Left lung (tissue), 10 donors: Measurements from ENCODE around the gene RSBN1L. TPM values are rescaled to one million over a fixed set of nuclear protein-coding genes. Genes with fewer than 3 reads are reported as not detected.
A peak's percentile ranks its signal among the peaks of the same experiment; 100 is the strongest.

Experiments used
- ATAC-seq: fragments of 200-7000 bp; cut with Tn5 transposase; one replicate; pipeline ENCODE4 v1.9.1; 2020; ENCODE audit warnings: moderate library complexity
- DNase-seq, 4 donors: peaks; one replicate each; pipeline ENCODE4 v3.0.0-alpha.2; 2013 to 2020
- H3K27ac ChIP-seq, 2 donors: fragments of 200-600 bp; sonication (generic) in 1 of 2; one replicate each; pipeline versions ENCODE4 v1.5.0 to v1.8.0; 2020 to 2021
- H3K27me3 ChIP-seq, 2 donors: fragments of 200-600 bp; sonication (generic) in 1 of 2; one replicate each; pipeline versions ENCODE4 v1.5.0 to v1.8.0; 2020 to 2021
- H3K36me3 ChIP-seq, 2 donors: fragments of 200-600 bp; sonication (generic) in 1 of 2; one replicate each; pipeline versions ENCODE4 v1.5.0 to v1.8.0; 2020 to 2021
- H3K4me1 ChIP-seq, 2 donors: fragments of 200-600 bp; one replicate each; pipeline ENCODE4 v1.8.0; 2021
- H3K4me3 ChIP-seq, 2 donors: fragments of 200-600 bp; sonication (generic) in 1 of 2; one replicate each; pipeline versions ENCODE4 v1.5.0 to v1.8.0; 2020 to 2021; ENCODE audit warnings: mild to moderate bottlenecking in 1 of 2
- H3K9me3 ChIP-seq, 2 donors: fragments of 200-600 bp; sonication (generic) in 1 of 2; one replicate each; pipeline versions ENCODE4 v1.5.0 to v1.8.0; 2020 to 2021
- CTCF ChIP-seq, 2 donors: fragments of 200-600 bp; sonication (generic) in 1 of 2; IDR thresholded peaks; one replicate each; pipeline versions ENCODE4 v1.5.0 to v1.8.0; 2021; ENCODE audit warnings: antibody characterized with exemption in 2 of 2
- intact Hi-C, 2 donors: fragments of 100-400 bp; cut with DNase I; formaldehyde crosslinking; loops; one replicate each; pipeline versions ENCODE4 v1.11.2 to v1.14.2; 2022
- polyA plus RNA-seq, 6 donors: library from polyadenylated mRNA; unstranded; fragments of 120-200 nt; gene quantifications; one replicate each; pipeline ENCODE4 v1.2.1, GENCODE V29; 2013; ENCODE audit not compliant: insufficient read length in 6 of 6
- total RNA-seq, 2 donors: library from RNA; stranded (reverse); fragmentation: NEBNext Ultra II Directional; extraction: Animal tissue kit (Norgen Biotek cat#: 25700); gene quantifications; one replicate each; pipeline ENCODE4 v1.2.1, GENCODE V29; 2021
- donor health status: DM: no; HTN: yes; CAD: no.
- donor health status: DM: no; HTN: no; CAD: no.

The RSBN1L gene
- total and polyA plus RNA-seq, 8 donors: 16.7 to 47.2 (median 37.6) TPM

- Histone ChIP-seq H3K4me3 (no peak overlapping the region), H3K27ac (peak overlapping the region in 1 of 2 donors; percentile 23), H3K4me1 (peaks cover 0 to 16% of the 10 kb centered on the region in 2 donors), H3K27me3 (no peaks in the 10 kb centered on the region), H3K36me3 (peaks cover 0 to 61% of the 10 kb centered on the region in 2 donors), H3K9me3 (no peaks in the 10 kb centered on the region)
- DNase-seq: peak in 1 of 4 donors; percentile 24
- no peak for TF ChIP-seq CTCF (IDR thresholded peaks at IDR 0.05)
- no peak for ATAC-seq
- intact Hi-C loops: no loop called here
These were observed 34.4 kb upstream of the RSBN1L start for GRCh38 chr7:77661816-77662215.

- DNase-seq: no peak
- no peak for TF ChIP-seq CTCF (IDR thresholded peaks at IDR 0.05)
- intact Hi-C loops: no loop called here
These were observed 33.4 kb upstream of the RSBN1L start for GRCh38 chr7:77662869-77663268.

GRCh38 chr7:77664715-77665114 is 31.5 kb upstream of the RSBN1L start:
- no peak for TF ChIP-seq CTCF (IDR thresholded peaks at IDR 0.05)
- DNase-seq (no peak), ATAC-seq (peak; percentile 58)
- Histone ChIP-seq H3K4me3 (no peak overlapping the region), H3K27ac (no peak overlapping the region), H3K9me3 (no peaks in the 10 kb centered on the region), H3K4me1 (peaks cover 0 to 5% of the 10 kb centered on the region in 2 donors), H3K36me3 (peaks cover 0 to 53% of the 10 kb centered on the region in 2 donors), H3K27me3 (no peaks in the 10 kb centered on the region)
- intact Hi-C loops: no loop called here

More at GRCh38 chr7:77662869-77663268, 33.4 kb upstream of the RSBN1L start:
- Histone ChIP-seq H3K4me1 (peaks cover 0 to 7% of the 10 kb centered on the region in 2 donors), H3K4me3 (no peak overlapping the region), H3K27me3 (no peaks in the 10 kb centered on the region), H3K36me3 (peaks cover 0 to 62% of the 10 kb centered on the region in 2 donors), H3K9me3 (no peaks in the 10 kb centered on the region), H3K27ac (no peak overlapping the region)
- no peak for ATAC-seq

GRCh38 chr7:77665161-77665560 is 31.1 kb upstream of the RSBN1L start:
- no peak for ATAC-seq
- no peak overlapping the region for H3K27ac ChIP-seq
- H3K9me3 ChIP-seq: no peaks in the 10 kb centered on the region
- peaks cover 0 to 50% of the 10 kb centered on the region in 2 donors for H3K36me3 ChIP-seq
- H3K27me3 ChIP-seq: no peaks in the 10 kb centered on the region
- DNase-seq: no peak
- H3K4me3 ChIP-seq: no peak overlapping the region
- peaks cover 0 to 5% of the 10 kb centered on the region in 2 donors for H3K4me1 ChIP-seq
- TF ChIP-seq CTCF (IDR thresholded peaks at IDR 0.05): no peak
- intact Hi-C loops: no loop called here

- Histone ChIP-seq H3K4me1 (no peaks in the 10 kb centered on the region), H3K4me3 (no peak overlapping the region), H3K36me3 (peaks cover 0 to 43% of the 10 kb centered on the region in 2 donors), H3K9me3 (no peaks in the 10 kb centered on the region), H3K27ac (no peak overlapping the region), H3K27me3 (no peaks in the 10 kb centered on the region)
- ATAC-seq: no peak
- no peak for DNase-seq
- TF ChIP-seq CTCF (IDR thresholded peaks at IDR 0.05): no peak
- intact Hi-C loops: no loop called here
These were observed 28.7 kb upstream of the RSBN1L start for GRCh38 chr7:77667459-77668086.
